A549 treated with dexamethasone at 1 μM for 4 hours (cell line): ENCODE data around the gene TMEM134. TPM values are rescaled to one million over a fixed set of nuclear protein-coding genes. Genes with fewer than 3 reads are reported as not detected.

Source experiments
- total RNA-seq: library from RNA; stranded (reverse); fragments of 200-300 nt; extraction: Qiagen RNA extraction; gene quantifications from 5 replicates; pipeline ENCODE4 v1.2.3, GENCODE V29; 2022

TMEM134 gene
- 37.1 to 67.8 TPM (median 58.9 TPM) in 5 replicates for total RNA-seq

DNA sequence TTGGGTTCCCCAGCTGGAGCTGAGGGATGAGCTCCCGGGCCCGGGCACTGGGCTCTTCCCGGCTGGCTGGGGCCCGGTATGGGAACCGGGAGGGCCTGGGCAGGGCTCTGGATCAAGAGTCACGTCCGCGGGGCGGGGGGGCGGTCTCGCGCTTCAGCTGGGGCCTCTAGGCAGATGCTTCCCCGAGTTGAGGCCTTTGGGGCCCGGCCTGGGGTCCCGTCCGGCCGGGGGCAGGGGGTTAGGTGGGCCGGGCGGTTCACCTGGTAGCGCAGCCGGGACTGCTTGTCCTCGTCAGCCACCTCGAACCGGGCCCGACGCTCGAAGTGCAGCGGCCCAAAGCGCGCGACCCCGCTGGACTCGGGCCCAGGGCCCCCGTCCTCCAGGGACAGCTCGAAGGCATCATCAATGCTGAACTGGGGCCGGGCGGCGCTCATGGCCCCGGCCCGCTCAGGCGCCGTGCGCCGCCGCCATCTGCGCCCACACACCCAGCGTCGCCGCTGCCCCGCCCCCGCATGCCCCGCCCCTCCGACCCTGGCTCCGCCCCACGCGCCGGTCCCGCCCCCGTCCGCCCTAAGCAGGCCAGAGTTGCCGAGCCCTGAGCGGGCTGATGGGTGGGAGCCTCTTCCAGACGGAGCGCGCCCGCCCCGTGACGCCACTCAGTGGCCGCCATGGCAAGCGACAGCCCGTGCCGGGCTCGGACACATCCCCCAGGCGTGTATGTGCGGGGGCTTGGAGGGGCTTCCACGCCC, at the start of gene TMEM134:
TMEM134 (minus strand) TSS at position 493 of the 749 bp plus-strand sequence; CDS start at position 434, 59 bp downstream.

GRCh38 chr11:67507864-67508485, 38.9 kb upstream of the TMEM134 start, which contains the start of gene CDK2AP2:
TSS of gene CDK2AP2 (minus strand) at chr11:67508162. CDS start at chr11:67508082, 80 bp downstream.

GRCh38 chr11:67504950-67505581, 36.0 kb upstream of the TMEM134 start, which contains the start of gene PITPNM1:
TSS of gene PITPNM1 (minus strand) at chr11:67505363. CDS start at chr11:67504180, 1,183 bp downstream.

DNA sequence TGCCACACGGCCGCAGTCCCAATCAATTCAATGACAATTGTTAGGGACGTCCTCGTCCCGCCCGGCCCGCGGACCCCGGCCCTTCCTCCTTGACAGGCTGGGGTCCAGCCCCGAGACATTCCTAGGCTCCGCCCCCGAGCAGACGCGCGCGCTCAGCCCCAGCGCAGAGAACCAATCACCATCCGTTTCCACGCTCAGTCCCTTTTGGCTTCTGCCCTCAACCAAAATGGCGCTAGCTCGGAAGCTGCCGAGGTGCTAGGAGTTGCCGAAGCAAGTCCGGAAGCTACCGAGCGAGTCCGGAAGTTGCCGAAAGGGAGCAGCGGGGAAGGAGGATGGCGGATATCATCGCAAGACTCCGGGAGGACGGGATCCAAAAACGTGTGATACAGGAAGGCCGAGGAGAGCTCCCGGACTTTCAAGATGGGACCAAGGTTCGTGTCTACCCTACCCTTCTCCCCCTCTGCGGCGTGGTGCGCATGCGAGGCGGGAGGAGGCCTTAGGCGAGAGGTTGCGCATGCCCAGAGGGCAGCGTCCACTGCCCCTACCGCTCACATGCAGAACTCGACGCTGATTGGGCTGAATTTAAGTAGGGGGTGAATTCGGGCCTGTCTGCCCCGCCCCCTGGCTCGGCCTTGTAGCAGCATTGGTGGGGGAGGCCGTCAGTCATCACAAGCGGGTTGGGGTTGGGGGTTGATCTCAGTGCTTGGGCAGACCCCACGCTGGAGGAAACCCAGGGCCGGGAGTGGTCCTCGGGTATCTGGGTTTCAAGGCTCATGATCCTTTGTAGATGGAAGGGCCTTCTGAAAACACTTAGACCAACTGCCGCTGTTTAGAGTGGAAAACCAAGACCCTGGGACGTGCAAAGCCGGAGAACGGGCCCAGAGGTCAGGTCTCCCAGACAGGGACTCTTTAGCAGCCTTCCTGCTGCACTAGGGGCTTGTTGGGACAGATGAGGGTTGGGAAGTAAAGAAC, 14.1 kb upstream of the TMEM134 start, which contains the start of gene AIP:
AIP (plus strand) TSS at position 200 of the 972 bp plus-strand sequence; CDS start at position 333, 133 bp downstream.

DNA sequence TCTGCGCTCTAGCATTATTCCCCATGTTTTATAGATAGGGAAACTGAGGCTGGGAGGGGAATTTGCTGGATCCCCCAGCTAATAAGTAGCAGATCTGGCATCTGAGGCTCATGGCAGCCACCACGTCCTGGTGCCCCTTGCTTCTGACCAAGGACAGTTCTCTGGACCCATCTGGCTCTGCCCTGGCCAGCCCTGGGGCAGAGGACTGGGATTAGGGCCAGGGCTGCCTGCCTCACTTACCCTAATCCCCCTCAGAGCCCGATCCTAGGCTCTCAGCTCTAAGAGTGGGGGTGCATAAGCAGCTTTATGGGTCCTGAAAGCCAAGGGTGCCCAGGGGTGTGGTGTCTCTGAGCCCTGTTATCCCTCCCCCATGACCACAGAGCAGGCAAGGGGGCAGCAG, 14.0 kb downstream of the TMEM134 start, which contains the start of gene CABP4:
CABP4 (plus strand) TSS at position 301 of the 400 bp plus-strand sequence; CDS start at position 371, 70 bp downstream.

DNA sequence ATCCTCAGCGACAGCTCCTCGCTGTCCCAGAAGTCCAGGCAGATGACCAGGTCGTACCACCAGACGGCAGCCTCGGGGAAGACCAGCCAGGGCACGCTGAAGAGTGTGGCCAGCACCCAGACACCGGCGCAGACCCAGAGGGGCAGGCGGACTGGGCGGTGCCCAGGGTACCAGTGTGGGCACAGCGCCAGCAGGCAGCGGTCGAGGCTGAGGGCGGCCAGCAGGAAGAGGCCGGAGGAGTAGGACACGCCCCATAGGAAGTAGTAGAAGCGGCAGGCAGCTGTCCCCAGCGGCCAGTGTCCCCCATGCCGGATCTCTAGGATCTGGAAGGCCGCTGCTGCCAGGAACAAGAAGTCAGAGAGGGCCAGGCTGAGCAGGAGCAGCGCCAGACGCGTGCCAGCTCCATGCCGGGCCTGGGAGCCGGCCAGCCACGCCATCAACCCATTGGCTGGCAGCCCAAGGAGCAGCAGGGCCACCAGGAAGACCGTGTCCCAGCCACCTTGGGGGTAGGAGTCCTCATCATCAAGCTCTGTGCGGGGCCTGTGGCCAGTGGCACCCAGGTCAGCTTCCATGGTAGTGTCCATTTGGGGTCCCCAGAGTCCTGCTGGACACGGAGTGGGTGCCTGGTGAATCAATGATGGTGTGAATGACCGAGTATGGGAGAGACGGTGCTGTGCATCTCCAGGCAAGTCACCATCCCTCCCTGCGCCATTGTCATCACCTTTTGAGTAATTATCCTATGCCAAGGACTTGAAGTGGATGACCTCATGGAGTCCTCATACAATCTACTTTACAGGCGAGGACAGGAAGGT, 16.7 kb downstream of the TMEM134 start, which contains the start of gene GPR152:
GPR152 (minus strand) TSS at position 589 of the 812 bp plus-strand sequence; CDS start at position 584, 5 bp downstream.

DNA sequence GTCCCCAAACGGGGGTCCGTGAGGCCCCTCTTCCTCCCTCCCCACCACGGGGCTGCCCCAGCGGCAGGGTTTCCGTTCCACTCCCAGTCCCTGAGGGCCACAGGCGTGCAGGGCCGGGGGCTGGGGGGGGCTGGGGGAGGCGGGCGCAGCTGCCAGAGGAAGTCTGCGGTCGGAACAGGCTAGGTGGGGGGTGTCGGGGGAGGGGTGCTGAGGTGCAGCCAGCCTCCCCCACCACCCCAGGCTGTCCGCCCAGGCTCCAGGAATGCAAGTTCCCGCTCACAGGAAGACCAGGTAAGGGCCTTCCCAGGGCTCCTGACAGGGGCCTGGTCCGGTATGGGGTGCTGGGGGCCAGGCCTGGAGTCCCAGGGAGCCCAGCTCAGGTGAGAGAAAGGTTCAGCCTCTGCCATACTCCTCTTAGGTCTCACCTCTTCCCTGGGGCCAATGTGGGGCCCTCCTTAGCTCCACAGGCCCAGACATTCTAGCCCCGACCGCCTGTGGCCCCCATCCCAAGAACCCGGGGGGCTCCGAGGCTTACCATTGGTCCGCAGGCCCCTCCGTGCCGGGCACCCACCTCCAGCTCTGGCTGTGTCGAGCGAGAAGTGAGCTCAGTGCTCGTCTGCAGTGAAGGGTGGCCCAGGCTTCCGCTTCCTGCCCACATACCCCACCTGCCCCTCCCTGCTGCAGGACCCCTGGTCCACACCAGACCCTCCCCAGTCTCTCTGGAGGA, 31.8 kb downstream of the TMEM134 start, which contains the start of gene PTPRCAP:
PTPRCAP (minus strand) TSS at position 601 of the 727 bp plus-strand sequence; CDS start at position 538, 63 bp downstream.

GRCh38 chr11:67428052-67429001, 40.7 kb downstream of the TMEM134 start, which contains the start of gene RPS6KB2:
TSS of gene RPS6KB2 (plus strand) at chr11:67428494. CDS start at chr11:67428546, 52 bp downstream.

DNA sequence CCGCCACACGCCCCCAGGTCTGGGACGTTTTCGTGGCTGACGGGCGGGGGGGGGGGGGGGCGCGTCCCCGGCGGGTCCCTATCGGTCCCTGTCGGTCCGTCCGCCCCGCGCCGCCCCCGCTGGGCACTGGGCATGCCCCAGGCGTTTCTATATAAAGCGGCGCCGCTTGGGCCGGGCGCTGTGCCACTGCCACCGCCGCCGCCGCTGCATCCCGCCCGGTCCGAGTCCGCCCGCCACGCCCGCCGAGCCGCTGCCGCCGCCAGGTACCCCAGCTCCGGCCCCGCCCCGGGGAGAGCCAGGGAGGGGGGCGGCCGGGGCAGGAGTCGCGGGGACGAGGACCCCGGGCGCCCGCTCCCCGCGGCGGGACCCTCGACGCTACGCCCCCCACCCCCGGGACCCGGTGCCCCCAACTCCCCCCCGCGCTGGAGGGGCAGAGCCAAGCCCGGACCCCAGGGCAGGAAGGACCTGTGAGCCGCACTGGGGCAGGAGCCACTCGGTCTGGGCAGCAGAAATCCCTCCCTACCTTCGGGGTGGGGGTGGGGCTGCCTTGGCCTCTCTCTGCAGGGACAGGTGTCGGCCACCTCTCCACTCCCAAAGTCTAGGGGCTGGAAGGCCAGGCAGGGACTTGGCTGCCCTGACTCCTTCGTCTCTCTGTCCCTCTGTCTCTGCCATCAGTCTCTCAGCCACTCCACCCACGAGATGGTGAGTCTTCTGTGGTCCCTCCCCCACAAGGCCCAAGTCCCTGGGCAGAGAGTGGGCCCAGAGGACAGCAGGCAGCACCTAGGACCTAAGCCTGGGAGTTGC, 53.3 kb downstream of the TMEM134 start, which contains the start of gene CARNS1:
CARNS1 (plus strand) TSS at position 178 of the 804 bp plus-strand sequence; CDS start at position 700, 522 bp downstream.

Other genes starting within 250 kb of the TMEM134 start
- gene GRK2, start 202.8 kb downstream of the TMEM134 start, total RNA-seq: 21.3 to 34.9 TPM (median 32.5 TPM) in 5 replicates
- 13.3 to 25.0 TPM (median 22.5 TPM) in 5 replicates for gene ANKRD13D, start 179.9 kb downstream of the TMEM134 start, total RNA-seq
- 16.4 to 20.9 TPM (median 18.4 TPM) in 5 replicates for gene SSH3, start 165.7 kb downstream of the TMEM134 start, total RNA-seq
- 172 to 195 TPM (median 183 TPM) in 5 replicates for gene POLD4, start 115.7 kb downstream of the TMEM134 start, total RNA-seq
- 28.8 to 36.7 TPM (median 32.5 TPM) in 5 replicates for gene CLCF1, start 95.7 kb downstream of the TMEM134 start, total RNA-seq
- 17.4 to 25.4 TPM (median 23.1 TPM) in 5 replicates for gene RAD9A, start 77.3 kb downstream of the TMEM134 start, total RNA-seq
- 264 to 298 TPM (median 276 TPM) in 5 replicates for gene PPP1CA, start 67.4 kb downstream of the TMEM134 start, total RNA-seq
- 0.07 to 0.22 TPM (median 0.12 TPM) in 4 of 5 replicates, not detected in the other for gene TBC1D10C, start 65.2 kb downstream of the TMEM134 start, total RNA-seq
- gene CARNS1, start 53.6 kb downstream of the TMEM134 start, total RNA-seq: 0.03 to 0.16 TPM (median 0.11 TPM) in 5 replicates
- 37.3 to 50.0 TPM (median 48.8 TPM) in 5 replicates for gene RPS6KB2, start 40.8 kb downstream of the TMEM134 start, total RNA-seq
- gene PTPRCAP, start 31.6 kb downstream of the TMEM134 start, total RNA-seq: 0.18 to 0.39 TPM (median 0.28 TPM) in 5 replicates
- 42.1 to 61.9 TPM (median 59.9 TPM) in 5 replicates for gene CORO1B, start 25.8 kb downstream of the TMEM134 start, total RNA-seq
- 0.07 TPM in 1 of 5 replicates, not detected in the others for gene GPR152, start 16.5 kb downstream of the TMEM134 start, total RNA-seq
- gene CABP4, start 13.9 kb downstream of the TMEM134 start, total RNA-seq: not detected in 5 replicates
- gene AIP, start 13.8 kb upstream of the TMEM134 start, total RNA-seq: 40.6 to 43.2 TPM (median 43.0 TPM) in 5 replicates
- 21.8 to 40.9 TPM (median 38.0 TPM) in 5 replicates for gene PITPNM1, start 36.1 kb upstream of the TMEM134 start, total RNA-seq
- gene CDK2AP2, start 38.9 kb upstream of the TMEM134 start, total RNA-seq: 57.8 to 84.5 TPM (median 82.5 TPM) in 5 replicates
- gene CABP2, start 54.2 kb upstream of the TMEM134 start, total RNA-seq: not detected in 5 replicates
- gene GSTP1, start 114.6 kb upstream of the TMEM134 start, total RNA-seq: 1,418 to 1,585 TPM (median 1,568 TPM) in 5 replicates
- 130 to 145 TPM (median 142 TPM) in 5 replicates for gene NDUFV1, start 137.7 kb upstream of the TMEM134 start, total RNA-seq
- 8.5 to 12.6 TPM (median 11.3 TPM) in 5 replicates for gene NUDT8, start 160.7 kb upstream of the TMEM134 start, total RNA-seq
- gene TBX10, start 170.5 kb upstream of the TMEM134 start, total RNA-seq: not detected in 5 replicates
- 0.89 to 1.7 TPM (median 1.1 TPM) in 5 replicates for gene ACY3, start 181.5 kb upstream of the TMEM134 start, total RNA-seq
- gene ALDH3B2, start 205.4 kb upstream of the TMEM134 start, total RNA-seq: 0.04 to 0.06 TPM (median 0.06 TPM) in 3 of 5 replicates, not detected in the others